ENCODE results near the gene SLC5A10.

- TF ChIP-seq CTCF (IDR thresholded peaks at IDR 0.05) = no peak
- TF ChIP-seq POLR2A (IDR thresholded peaks at IDR 0.05) = no peak
Observed at GRCh38 chr17:18919963-18920362, 32.0 kb upstream of the SLC5A10 start.

Data from esophagus squamous epithelium (tissue), 4 donors.